Left lung (tissue), 10 donors: Measurements from ENCODE around the gene UBE2F. TPM values are rescaled to one million over a fixed set of nuclear protein-coding genes. Genes with fewer than 3 reads are reported as not detected.

Experiments
- ATAC-seq: fragments of 200-7000 bp; cut with Tn5 transposase; one replicate; pipeline ENCODE4 v1.9.1; 2020; ENCODE audit warnings: moderate library complexity
- DNase-seq, 4 donors: peaks; one replicate each; pipeline ENCODE4 v3.0.0-alpha.2; 2013 to 2020
- H3K27ac ChIP-seq, 2 donors: fragments of 200-600 bp; sonication (generic) in 1 of 2; one replicate each; pipeline versions ENCODE4 v1.5.0 to v1.8.0; 2020 to 2021
- H3K27me3 ChIP-seq, 2 donors: fragments of 200-600 bp; sonication (generic) in 1 of 2; one replicate each; pipeline versions ENCODE4 v1.5.0 to v1.8.0; 2020 to 2021
- H3K36me3 ChIP-seq, 2 donors: fragments of 200-600 bp; sonication (generic) in 1 of 2; one replicate each; pipeline versions ENCODE4 v1.5.0 to v1.8.0; 2020 to 2021
- H3K4me1 ChIP-seq, 2 donors: fragments of 200-600 bp; one replicate each; pipeline ENCODE4 v1.8.0; 2021
- H3K4me3 ChIP-seq, 2 donors: fragments of 200-600 bp; sonication (generic) in 1 of 2; one replicate each; pipeline versions ENCODE4 v1.5.0 to v1.8.0; 2020 to 2021; ENCODE audit warnings: mild to moderate bottlenecking in 1 of 2
- H3K9me3 ChIP-seq, 2 donors: fragments of 200-600 bp; sonication (generic) in 1 of 2; one replicate each; pipeline versions ENCODE4 v1.5.0 to v1.8.0; 2020 to 2021
- CTCF ChIP-seq, 2 donors: fragments of 200-600 bp; sonication (generic) in 1 of 2; IDR thresholded peaks; one replicate each; pipeline versions ENCODE4 v1.5.0 to v1.8.0; 2021; ENCODE audit warnings: antibody characterized with exemption in 2 of 2
- intact Hi-C, 2 donors: fragments of 100-400 bp; cut with DNase I; formaldehyde crosslinking; loops; one replicate each; pipeline versions ENCODE4 v1.11.2 to v1.14.2; 2022
- polyA plus RNA-seq, 6 donors: library from polyadenylated mRNA; unstranded; fragments of 120-200 nt; gene quantifications; one replicate each; pipeline ENCODE4 v1.2.1, GENCODE V29; 2013; ENCODE audit not compliant: insufficient read length in 6 of 6
- total RNA-seq, 2 donors: library from RNA; stranded (reverse); fragmentation: NEBNext Ultra II Directional; extraction: Animal tissue kit (Norgen Biotek cat#: 25700); gene quantifications; one replicate each; pipeline ENCODE4 v1.2.1, GENCODE V29; 2021
- donor health status: DM: no; HTN: yes; CAD: no.
- donor health status: DM: no; HTN: no; CAD: no.

The UBE2F gene
- total and polyA plus RNA-seq, 8 donors = 33.9 to 58.9 (median 34.7) TPM

- DNase-seq = peak; percentile 96 to 100 (median 98)
- ATAC-seq = peak; percentile 99
- intact Hi-C loops = no loop called here
- peak within 1 kb of the TSS; percentile 80 to 94 for H3K27ac ChIP-seq
- peak in 1 of 2 donors; percentile 26 for TF ChIP-seq CTCF (IDR thresholded peaks at IDR 0.05)
- no peaks in the 10 kb centered on the region for H3K9me3 ChIP-seq
- peaks cover 0 to 21% of the 10 kb centered on the region in 2 donors for H3K4me1 ChIP-seq
- peak within 1 kb of the TSS; percentile 85 to 96 for H3K4me3 ChIP-seq
- peaks cover 0 to 5% of the 10 kb centered on the region in 2 donors for H3K36me3 ChIP-seq
- H3K27me3 ChIP-seq = peaks cover 0 to 12% of the 10 kb centered on the region in 2 donors
Observed at GRCh38 chr2:238060542-238061314, 93.9 kb downstream of the UBE2F start, which contains the start of gene SCLY. TSS of gene SCLY (plus strand) at chr2:238061001. CDS start at chr2:238061055, 54 bp downstream.

- peak; percentile 3 for ATAC-seq
- Histone ChIP-seq H3K27ac (peak overlapping the region; percentile 49 to 94), H3K36me3 (peaks cover 0 to 14% of the 10 kb centered on the region in 2 donors), H3K4me3 (peak overlapping the region; percentile 85 to 96), H3K27me3 (peaks cover 0 to 9% of the 10 kb centered on the region in 2 donors), H3K4me1 (peaks cover 0 to 21% of the 10 kb centered on the region in 2 donors), H3K9me3 (no peaks in the 10 kb centered on the region)
- peak in 3 of 4 donors; percentile 13 to 35 (median 19) for DNase-seq
- TF ChIP-seq CTCF (IDR thresholded peaks at IDR 0.05) = no peak
- intact Hi-C loops = no loop called here
Observed at GRCh38 chr2:238061315-238062202, 94.7 kb downstream of the UBE2F start.

GRCh38 chr2:238063414-238064189 lies 96.8 kb downstream of the UBE2F start:
- H3K36me3 ChIP-seq = peaks cover 0 to 34% of the 10 kb centered on the region in 2 donors
- H3K4me3 ChIP-seq = no peak overlapping the region
- intact Hi-C loops = no loop called here
- peaks cover 0 to 21% of the 10 kb centered on the region in 2 donors for H3K4me1 ChIP-seq
- H3K9me3 ChIP-seq = no peaks in the 10 kb centered on the region
- no peak for ATAC-seq
- no peak for DNase-seq
- H3K27ac ChIP-seq = no peak overlapping the region
- no peak for TF ChIP-seq CTCF (IDR thresholded peaks at IDR 0.05)
- H3K27me3 ChIP-seq = no peaks in the 10 kb centered on the region

- intact Hi-C loops = no loop called here
- DNase-seq = no peak
- Histone ChIP-seq H3K4me1 (peaks cover 0 to 20% of the 10 kb centered on the region in 2 donors), H3K27ac (no peak overlapping the region), H3K36me3 (peaks cover 0 to 42% of the 10 kb centered on the region in 2 donors), H3K9me3 (no peaks in the 10 kb centered on the region), H3K4me3 (no peak overlapping the region), H3K27me3 (no peaks in the 10 kb centered on the region)
- TF ChIP-seq CTCF (IDR thresholded peaks at IDR 0.05) = no peak
- ATAC-seq = no peak
Observed at GRCh38 chr2:238064376-238064775, 97.6 kb downstream of the UBE2F start.
